ENCODE results near the gene TSPAN16.
A peak's percentile ranks its signal among the peaks of the same experiment; 100 is the strongest.
"Not testable (repeated sequence)": the region's sequence is repeated elsewhere in the genome, so short reads cannot be mapped to it uniquely, and the experiment has no call there.

The TSPAN16 gene

DNA sequence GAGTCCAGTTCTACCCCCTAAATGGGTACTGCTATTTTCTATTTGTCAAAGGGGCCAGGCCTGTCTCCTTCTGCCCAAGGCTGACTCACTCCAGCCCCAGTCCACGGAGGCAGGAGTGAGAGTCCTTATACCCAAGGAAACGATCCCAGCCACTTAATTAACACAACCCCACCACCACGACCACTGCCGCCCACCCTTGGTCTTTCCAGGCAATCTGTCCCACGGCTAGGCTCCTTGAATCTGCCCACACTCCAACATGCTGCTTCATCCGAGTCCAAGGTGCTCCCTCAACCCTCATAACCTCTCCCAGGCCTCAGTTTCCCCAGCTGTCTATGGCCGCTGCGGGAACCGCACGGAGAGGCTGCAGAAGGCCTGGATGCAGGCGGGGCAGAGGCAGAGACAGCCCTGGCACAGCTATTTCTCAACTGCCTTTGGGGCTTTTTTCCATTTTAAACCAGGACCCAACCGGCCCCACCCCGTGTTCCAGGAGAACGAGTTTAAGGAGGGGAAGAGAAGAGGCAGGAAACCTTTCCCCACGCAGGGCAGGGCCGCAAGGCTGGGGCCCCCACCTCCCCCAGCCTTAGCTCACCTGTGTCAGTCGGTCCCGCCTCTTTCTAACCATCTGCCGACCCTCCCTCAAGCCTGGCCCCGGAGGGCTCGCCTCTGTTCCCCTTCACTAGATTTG lies 42.8 kb downstream of the TSPAN16 start:
- H3F3A ChIP-seq (ENCODE audit: control insufficient read depth, insufficient read depth) = no peaks in the 10 kb centered on the region
- no peak overlapping the region for H3K27ac ChIP-seq (ENCODE audit: low read depth, low read length)
- no peaks in the 10 kb centered on the region for H3K79me2 ChIP-seq (ENCODE audit: control insufficient read depth, low read length)
- H3K36me3 ChIP-seq (ENCODE audit: control insufficient read depth, low read length) = peaks cover 15% of the 10 kb centered on the region
- no peaks in the 10 kb centered on the region for H3K9me2 ChIP-seq (replicated peaks; ENCODE audit: control insufficient read depth, low read length)
- no peaks in the 10 kb centered on the region for H3K27me3 ChIP-seq (ENCODE audit: control insufficient read depth, low read length)
- peak overlapping the region; percentile 76 for H3K4me3 ChIP-seq (ENCODE audit: low read length)
- H4K20me1 ChIP-seq (ENCODE audit: control insufficient read depth, insufficient read depth, low read depth, low read length) = no peaks in the 10 kb centered on the region
- no peaks in the 10 kb centered on the region for H3K9me3 ChIP-seq (ENCODE audit: control insufficient read depth, insufficient read depth, low read length)
- H3K4me2 ChIP-seq (ENCODE audit: low read length) = peak overlapping the region; percentile 53
- H3K4me1 ChIP-seq (ENCODE audit: control insufficient read depth, low read length) = peaks cover 16% of the 10 kb centered on the region
- TF ChIP-seq EZH2phosphoT487 (IDR thresholded peaks at IDR 0.05; ENCODE audit: borderline replicate concordance, low read length) = no peak
- TF ChIP-seq, protein P1, sequence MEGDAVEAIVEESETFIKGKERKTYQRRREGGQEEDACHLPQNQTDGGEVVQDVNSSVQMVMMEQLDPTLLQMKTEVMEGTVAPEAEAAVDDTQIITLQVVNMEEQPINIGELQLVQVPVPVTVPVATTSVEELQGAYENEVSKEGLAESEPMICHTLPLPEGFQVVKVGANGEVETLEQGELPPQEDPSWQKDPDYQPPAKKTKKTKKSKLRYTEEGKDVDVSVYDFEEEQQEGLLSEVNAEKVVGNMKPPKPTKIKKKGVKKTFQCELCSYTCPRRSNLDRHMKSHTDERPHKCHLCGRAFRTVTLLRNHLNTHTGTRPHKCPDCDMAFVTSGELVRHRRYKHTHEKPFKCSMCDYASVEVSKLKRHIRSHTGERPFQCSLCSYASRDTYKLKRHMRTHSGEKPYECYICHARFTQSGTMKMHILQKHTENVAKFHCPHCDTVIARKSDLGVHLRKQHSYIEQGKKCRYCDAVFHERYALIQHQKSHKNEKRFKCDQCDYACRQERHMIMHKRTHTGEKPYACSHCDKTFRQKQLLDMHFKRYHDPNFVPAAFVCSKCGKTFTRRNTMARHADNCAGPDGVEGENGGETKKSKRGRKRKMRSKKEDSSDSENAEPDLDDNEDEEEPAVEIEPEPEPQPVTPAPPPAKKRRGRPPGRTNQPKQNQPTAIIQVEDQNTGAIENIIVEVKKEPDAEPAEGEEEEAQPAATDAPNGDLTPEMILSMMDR (IDR thresholded peaks at IDR 0.05; ENCODE audit: low read depth, low read length, poor library complexity, severe bottlenecking) = no peak

DNA sequence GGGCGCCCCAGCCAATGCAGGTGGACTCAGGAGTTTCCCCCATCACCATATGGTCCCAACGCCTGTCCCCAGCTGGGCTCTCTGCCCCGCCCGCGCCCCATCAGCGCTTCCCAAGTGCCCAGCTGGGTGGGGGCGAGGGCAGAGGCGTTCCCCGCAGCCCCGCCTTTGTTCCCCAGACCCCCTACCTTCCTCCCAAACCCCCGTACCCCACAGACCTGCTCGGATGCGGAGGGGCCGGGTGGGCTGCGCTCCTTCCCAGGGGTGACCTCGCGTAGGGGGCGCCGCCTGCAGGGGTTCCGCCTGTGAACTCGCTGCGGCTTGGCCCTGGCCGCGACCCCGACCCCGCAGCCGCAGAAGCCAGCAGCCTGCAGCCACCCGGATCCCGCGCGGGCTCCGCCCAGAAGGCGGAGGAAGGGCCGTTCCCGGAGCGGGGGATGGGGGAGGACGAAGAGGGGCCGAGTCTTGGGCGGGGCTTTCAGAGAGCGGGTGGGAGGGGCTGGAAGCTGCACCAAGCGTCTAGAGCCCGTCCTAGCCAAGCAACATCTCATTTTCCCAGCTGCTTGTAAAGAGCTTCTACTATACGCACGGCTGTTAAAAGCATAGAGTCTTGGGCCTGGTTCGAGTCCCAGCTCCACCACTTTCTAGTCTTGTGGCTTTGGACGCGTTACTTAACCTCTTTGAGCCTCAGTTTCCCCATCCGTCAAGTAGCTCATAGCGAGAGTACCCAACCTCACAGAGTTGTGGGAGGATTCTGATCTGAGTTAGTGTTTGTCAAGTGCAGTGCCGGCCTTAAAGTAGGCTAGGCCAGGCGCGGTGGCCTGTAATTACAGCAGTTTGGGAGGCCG lies 43.5 kb downstream of the TSPAN16 start, which contains the start of gene RAB3D:
Gene RAB3D, minus strand, starts transcription at position 404 of the 845 bp plus-strand sequence. CDS start 2,258 bp downstream, outside the sequence.
- no peak within 1 kb of the TSS for H3K27ac ChIP-seq (ENCODE audit: low read depth, low read length)
- peaks cover 15% of the 10 kb centered on the region for H3K36me3 ChIP-seq (ENCODE audit: control insufficient read depth, low read length)
- H4K20me1 ChIP-seq (ENCODE audit: control insufficient read depth, insufficient read depth, low read depth, low read length) = no peaks in the 10 kb centered on the region
- no peaks in the 10 kb centered on the region for H3F3A ChIP-seq (ENCODE audit: control insufficient read depth, insufficient read depth)
- no peaks in the 10 kb centered on the region for H3K27me3 ChIP-seq (ENCODE audit: control insufficient read depth, low read length)
- no peaks in the 10 kb centered on the region for H3K9me3 ChIP-seq (ENCODE audit: control insufficient read depth, insufficient read depth, low read length)
- H3K4me1 ChIP-seq (ENCODE audit: control insufficient read depth, low read length) = peaks cover 19% of the 10 kb centered on the region
- no peaks in the 10 kb centered on the region for H3K9me2 ChIP-seq (replicated peaks; ENCODE audit: control insufficient read depth, low read length)
- peak within 1 kb of the TSS; percentile 53 for H3K4me2 ChIP-seq (ENCODE audit: low read length)
- peak within 1 kb of the TSS; percentile 76 for H3K4me3 ChIP-seq (ENCODE audit: low read length)
- H3K79me2 ChIP-seq (ENCODE audit: control insufficient read depth, low read length) = peaks cover 2% of the 10 kb centered on the region; the same call in 1 of the 2 replicates
- TF ChIP-seq, protein P1 (IDR thresholded peaks at IDR 0.05; ENCODE audit: low read depth, low read length, poor library complexity, severe bottlenecking) = no peak
- no peak for TF ChIP-seq EZH2phosphoT487 (IDR thresholded peaks at IDR 0.05; ENCODE audit: borderline replicate concordance, low read length)

DNA sequence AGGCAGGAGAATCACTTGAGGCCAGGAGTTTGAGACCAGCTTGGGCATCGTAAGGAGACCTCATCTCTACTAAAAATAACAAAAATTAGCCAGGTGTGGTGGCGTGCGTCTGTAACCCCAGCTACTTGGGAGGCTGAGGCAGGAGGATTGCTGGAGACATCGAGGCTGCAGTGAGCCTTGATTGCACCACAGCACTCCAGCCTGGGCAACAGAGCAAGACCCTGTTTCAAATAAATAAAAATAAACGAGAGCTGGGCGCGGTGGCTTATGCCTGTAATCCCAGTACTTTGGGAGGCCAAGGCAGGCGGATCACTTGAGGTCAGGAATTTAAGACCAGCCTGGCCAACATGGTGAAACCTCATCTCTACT lies 44.1 kb downstream of the TSPAN16 start:
- not testable (repeated sequence) for H3K9me3 ChIP-seq (ENCODE audit: control insufficient read depth, insufficient read depth, low read length); H3K27me3 ChIP-seq (ENCODE audit: control insufficient read depth, low read length); H4K20me1 ChIP-seq (ENCODE audit: control insufficient read depth, insufficient read depth, low read depth, low read length); H3F3A ChIP-seq (ENCODE audit: control insufficient read depth, insufficient read depth); H3K79me2 ChIP-seq (ENCODE audit: control insufficient read depth, low read length); H3K9me2 ChIP-seq (replicated peaks; ENCODE audit: control insufficient read depth, low read length); H3K27ac ChIP-seq (ENCODE audit: low read depth, low read length)
- Histone ChIP-seq H3K4me2 (ENCODE audit: low read length) (peak overlapping the region; percentile 53), H3K36me3 (ENCODE audit: control insufficient read depth, low read length) (peaks cover 15% of the 10 kb centered on the region), H3K4me1 (ENCODE audit: control insufficient read depth, low read length) (peaks cover 24% of the 10 kb centered on the region), H3K4me3 (ENCODE audit: low read length) (peak overlapping the region; percentile 76)

DNA sequence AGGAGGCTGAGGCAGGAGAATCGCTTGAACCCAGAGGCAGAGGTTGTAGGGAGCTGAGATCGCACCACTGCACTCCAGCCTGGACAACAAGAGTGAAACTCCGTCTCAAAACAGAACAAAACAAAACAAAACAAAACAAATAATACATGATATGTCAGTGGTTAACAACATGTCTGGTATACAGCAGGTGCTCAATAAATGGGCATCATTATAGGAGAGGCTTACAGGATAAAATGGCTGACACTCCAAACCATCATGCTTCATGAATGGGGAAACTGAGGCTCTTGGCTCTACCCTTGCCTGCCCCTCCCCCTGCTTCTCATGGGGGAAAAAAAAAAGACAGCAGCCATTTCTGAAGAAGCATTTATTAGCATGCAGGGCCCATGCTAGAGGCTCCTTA lies 46.5 kb downstream of the TSPAN16 start:
- Histone ChIP-seq H3K27ac (ENCODE audit: low read depth, low read length) (no peak overlapping the region), H3F3A (ENCODE audit: control insufficient read depth, insufficient read depth) (no peaks in the 10 kb centered on the region), H3K27me3 (ENCODE audit: control insufficient read depth, low read length) (no peaks in the 10 kb centered on the region), H3K79me2 (ENCODE audit: control insufficient read depth, low read length) (peaks cover 14% of the 10 kb centered on the region), H3K9me2 (replicated peaks; ENCODE audit: control insufficient read depth, low read length) (no peaks in the 10 kb centered on the region), H3K4me2 (ENCODE audit: low read length) (no peak overlapping the region), H4K20me1 (ENCODE audit: control insufficient read depth, insufficient read depth, low read depth, low read length) (no peaks in the 10 kb centered on the region), H3K4me1 (ENCODE audit: control insufficient read depth, low read length) (peaks cover 37% of the 10 kb centered on the region), H3K9me3 (ENCODE audit: control insufficient read depth, insufficient read depth, low read length) (no peaks in the 10 kb centered on the region), H3K4me3 (ENCODE audit: low read length) (no peak overlapping the region), H3K36me3 (ENCODE audit: control insufficient read depth, low read length) (peaks cover 11% of the 10 kb centered on the region)
- TF ChIP-seq, protein P1 (IDR thresholded peaks at IDR 0.05; ENCODE audit: low read depth, low read length, poor library complexity, severe bottlenecking) = no peak
- TF ChIP-seq EZH2phosphoT487 (IDR thresholded peaks at IDR 0.05; ENCODE audit: borderline replicate concordance, low read length) = no peak
